Liver (tissue), 9 donors: ENCODE data around the gene PSMD14. TPM values are rescaled to one million over a fixed set of nuclear protein-coding genes. Genes with fewer than 3 reads are reported as not detected.

Experiments
- DNase-seq: peaks from one replicate; pipeline ENCODE4 v3.0.0-alpha.2; 2017; ENCODE audit warnings: low spot score
- H3K27ac ChIP-seq, 2 donors: one replicate each; pipeline ENCODE4 v1.7.0; 2013; ENCODE audit warnings: inconsistent platforms in 2 of 2, low read length in 2 of 2, control low read depth in 1 of 2, low read depth in 1 of 2, mild to moderate bottlenecking in 1 of 2
- H3K27me3 ChIP-seq, 4 donors: one replicate each; pipeline versions ENCODE4 v1.6.1 to v1.7.0; 2013; ENCODE audit warnings: low read length in 3 of 4, inconsistent platforms in 1 of 4, mild to moderate bottlenecking in 1 of 4, moderate library complexity in 1 of 4; ENCODE audit not compliant: control insufficient read depth in 4 of 4, insufficient read depth in 4 of 4
- H3K36me3 ChIP-seq, 4 donors: one replicate each; pipeline versions ENCODE4 v1.6.1 to v1.7.0; 2013; ENCODE audit warnings: low read length in 3 of 4, mild to moderate bottlenecking in 3 of 4, low read depth in 1 of 4, moderate library complexity in 1 of 4; ENCODE audit not compliant: control insufficient read depth in 4 of 4, insufficient read depth in 3 of 4
- H3K4me1 ChIP-seq, 4 donors: one replicate each; pipeline versions ENCODE4 v1.6.1 to v1.7.0; 2013; ENCODE audit warnings: low read length in 3 of 4, mild to moderate bottlenecking in 3 of 4, moderate library complexity in 1 of 4; ENCODE audit not compliant: control insufficient read depth in 4 of 4, insufficient read depth in 4 of 4
- H3K4me3 ChIP-seq, 3 donors: one replicate each; pipeline versions ENCODE4 v1.6.1 to v1.7.0; 2013; ENCODE audit warnings: low read length in 3 of 3, control low read depth in 1 of 3, low read depth in 1 of 3, mild to moderate bottlenecking in 1 of 3
- H3K9ac ChIP-seq, 2 donors: one replicate each; pipeline ENCODE4 v1.7.0; 2013; ENCODE audit warnings: low read length in 2 of 2, mild to moderate bottlenecking in 2 of 2, moderate library complexity in 2 of 2, control low read depth in 1 of 2, low read depth in 1 of 2
- H3K9me3 ChIP-seq, 4 donors: one replicate each; pipeline versions ENCODE4 v1.6.1 to v1.7.0; 2013; ENCODE audit warnings: low read length in 3 of 4; ENCODE audit not compliant: control insufficient read depth in 4 of 4
- CTCF ChIP-seq: fragments of 150-350 bp; IDR thresholded peaks from 2 replicates; pipeline ENCODE4 v1.5.1; 2017; ENCODE audit warnings: improper control_type of control experiment, low read depth, low read length; ENCODE audit not compliant: missing input control
- EGR1 ChIP-seq, 2 donors: IDR thresholded peaks; 2 replicates each; pipeline ENCODE4 v1.6.1; 2016 to 2018; ENCODE audit warnings: antibody characterized with exemption in 2 of 2, low read depth in 2 of 2
- FOXA1 ChIP-seq: IDR thresholded peaks from 2 replicates; pipeline ENCODE4 v1.6.1; 2016; ENCODE audit warnings: antibody characterized with exemption
- FOXA2 ChIP-seq: IDR thresholded peaks from 2 replicates; pipeline ENCODE4 v1.6.1; 2016; ENCODE audit warnings: antibody characterized with exemption
- GABPA ChIP-seq, 2 donors: IDR thresholded peaks in 1 of 2; conservative IDR thresholded peaks in 1 of 2; 2 replicates each; pipeline ENCODE4 v1.6.1; 2016; ENCODE audit warnings: antibody characterized with exemption in 2 of 2, mild to moderate bottlenecking in 1 of 2, moderate library complexity in 1 of 2
- HNF4A ChIP-seq, 2 donors: conservative IDR thresholded peaks; 2 replicates each; pipeline ENCODE4 v1.6.1; 2016; ENCODE audit warnings: antibody characterized with exemption in 2 of 2, mild to moderate bottlenecking in 2 of 2
- HNF4G ChIP-seq: IDR thresholded peaks from 2 replicates; pipeline ENCODE4 v1.6.1; 2016; ENCODE audit warnings: antibody characterized with exemption
- JUND ChIP-seq, 2 donors: IDR thresholded peaks; 2 replicates each; pipeline ENCODE4 v1.6.1; 2016; ENCODE audit warnings: antibody characterized with exemption in 2 of 2
- MAX ChIP-seq: IDR thresholded peaks from 2 replicates; pipeline ENCODE4 v1.6.1; 2016; ENCODE audit warnings: antibody characterized with exemption
- NR2F2 ChIP-seq: IDR thresholded peaks from 2 replicates; pipeline ENCODE4 v1.6.1; 2016; ENCODE audit warnings: antibody characterized with exemption
- RAD21 ChIP-seq, 2 donors: IDR thresholded peaks; 2 replicates each; pipeline ENCODE4 v1.6.1; 2016; ENCODE audit warnings: antibody characterized with exemption in 2 of 2, mild to moderate bottlenecking in 2 of 2
- REST ChIP-seq: IDR thresholded peaks from 2 replicates; pipeline ENCODE4 v1.6.1; 2016; ENCODE audit warnings: antibody characterized with exemption, mild to moderate bottlenecking
- RXRA ChIP-seq, 2 donors: IDR thresholded peaks; 2 replicates each; pipeline ENCODE4 v1.6.1; 2017 to 2018; ENCODE audit warnings: antibody characterized with exemption in 2 of 2, mild to moderate bottlenecking in 1 of 2
- SP1 ChIP-seq: IDR thresholded peaks from 2 replicates; pipeline ENCODE4 v1.6.1; 2018; ENCODE audit warnings: antibody characterized with exemption, mild to moderate bottlenecking
- TAF1 ChIP-seq: conservative IDR thresholded peaks from 2 replicates; pipeline ENCODE4 v1.6.1; 2016; ENCODE audit warnings: antibody characterized with exemption, mild to moderate bottlenecking
- ZBTB33 ChIP-seq: IDR thresholded peaks from 2 replicates; pipeline ENCODE4 v1.6.1; 2016; ENCODE audit warnings: antibody characterized with exemption
- WGBS: extraction: QIAGEN DNeasy Blood & Tissue Kit; methylation state at CpG from one replicate; pipeline ENCODE4 v1.1.7; 2013; 5-methylcytosine and 5-hydroxymethylcytosine counted together
- polyA plus RNA-seq, 2 donors: library from polyadenylated mRNA; stranded (reverse) in 1 of 2; unstranded in 1 of 2; fragments of 200-250 nt in 1 of 2; fragments of >200 nt in 1 of 2; fragmentation: Nextera tagmentation in 1 of 2; extraction: Ambion mirVana in 1 of 2; gene quantifications; one replicate each; pipeline versions ENCODE4 v1.2.1 to v1.2.3, GENCODE V29; 2013 to 2015
- total RNA-seq, 2 donors: library from RNA; depleted of rRNA; stranded (reverse); fragments of >200 nt; gene quantifications; one replicate each; pipeline ENCODE4 v1.2.3, GENCODE V29; 2014
- TF ChIP-seq, protein P1 (sequence below): IDR thresholded peaks from 2 replicates; pipeline ENCODE4 v1.6.1; 2016; ENCODE audit warnings: antibody characterized with exemption
- donor health status: healthy.
- donor health status: healthy.
- donor health status: healthy.
- donor health status: healthy.
- donor health status: healthy.

Gene PSMD14
- total and polyA plus RNA-seq, 4 donors, result 32.0 to 37.9 (median 33.7) TPM

DNA sequence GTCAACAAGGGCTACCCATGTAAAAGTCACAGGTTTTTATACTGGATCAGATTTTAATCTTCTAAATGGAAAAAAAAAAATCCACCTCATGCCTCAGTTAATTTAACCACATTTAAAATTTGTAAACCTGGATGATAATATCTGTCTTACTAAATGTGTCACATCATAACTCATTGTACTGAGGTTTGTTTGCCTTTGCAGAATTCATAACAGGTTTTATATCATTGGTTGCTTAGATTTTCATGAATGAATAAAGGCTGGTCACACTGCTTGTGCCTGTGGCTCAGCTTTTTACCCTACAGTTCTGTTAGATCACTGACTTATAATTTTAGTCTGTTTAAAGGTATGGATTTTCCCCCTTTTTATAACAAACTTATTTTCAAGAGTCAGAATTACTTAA, 48.9 kb downstream of the PSMD14 start:
- Histone ChIP-seq H3K36me3 (no peaks in the 10 kb centered on the region), H3K4me3 (no peak overlapping the region), H3K27ac (no peak overlapping the region), H3K27me3 (no peaks in the 10 kb centered on the region), H3K9me3 (peaks cover 0 to 1% (median 0%) of the 10 kb centered on the region in 4 donors), H3K9ac (no peak overlapping the region), H3K4me1 (no peaks in the 10 kb centered on the region)
- DNase-seq, result no peak
- TF ChIP-seq HNF4A (conservative IDR thresholded peaks at IDR 0.05), result no peak
- TF ChIP-seq REST, result no peak
- TF ChIP-seq SP1, result no peak
- no peak for TF ChIP-seq ZBTB33
- TF ChIP-seq MAX, result no peak
- no peak for TF ChIP-seq NR2F2
- no peak for TF ChIP-seq JUND (IDR thresholded peaks at IDR 0.05)
- TF ChIP-seq GABPA (IDR thresholded peaks at IDR 0.05 in 1 of 2, conservative IDR thresholded peaks at IDR 0.05 in 1 of 2), result no peak
- TF ChIP-seq CTCF, result no peak
- no peak for TF ChIP-seq TAF1
- no peak for TF ChIP-seq EGR1 (IDR thresholded peaks at IDR 0.05; ENCODE audit: low read depth in 2 of 2)
- no peak for TF ChIP-seq FOXA2
- no peak for TF ChIP-seq FOXA1
- no peak for TF ChIP-seq RXRA (IDR thresholded peaks at IDR 0.05)
- TF ChIP-seq HNF4G, result no peak
- TF ChIP-seq, protein P1, sequence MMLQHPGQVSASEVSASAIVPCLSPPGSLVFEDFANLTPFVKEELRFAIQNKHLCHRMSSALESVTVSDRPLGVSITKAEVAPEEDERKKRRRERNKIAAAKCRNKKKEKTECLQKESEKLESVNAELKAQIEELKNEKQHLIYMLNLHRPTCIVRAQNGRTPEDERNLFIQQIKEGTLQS, result no peak
- TF ChIP-seq RAD21 (IDR thresholded peaks at IDR 0.05), result no peak

DNA sequence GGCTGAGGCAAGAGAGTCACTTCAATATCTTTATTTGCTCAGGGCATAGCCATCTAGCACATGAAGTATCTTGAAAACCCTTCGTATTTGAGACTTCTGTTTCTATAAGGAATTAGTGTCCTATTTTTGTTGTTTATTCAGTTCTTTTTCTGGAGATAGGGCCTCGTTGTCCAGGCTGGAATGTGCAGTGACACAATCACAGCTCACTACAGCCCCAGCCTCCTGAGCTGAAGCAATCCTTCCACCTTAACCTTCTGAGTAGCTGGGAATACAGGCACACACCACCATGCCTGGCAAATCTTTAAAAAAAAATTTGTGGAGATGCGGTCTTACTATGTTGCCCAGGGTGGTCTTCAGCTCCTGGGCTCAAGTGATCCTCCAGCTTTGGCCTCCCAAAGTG, 50.6 kb downstream of the PSMD14 start:
- Histone ChIP-seq H3K4me1 (no peaks in the 10 kb centered on the region), H3K27ac (no peak overlapping the region), H3K36me3 (peaks cover 0 to 3% (median 0%) of the 10 kb centered on the region in 4 donors), H3K9ac (no peak overlapping the region), H3K27me3 (no peaks in the 10 kb centered on the region), H3K9me3 (peaks cover 0 to 1% (median 0%) of the 10 kb centered on the region in 4 donors), H3K4me3 (no peak overlapping the region)
- WGBS, result 81% methylated on average over 3 of the region's 3 CpGs
- no peak for TF ChIP-seq EGR1 (IDR thresholded peaks at IDR 0.05; ENCODE audit: low read depth in 2 of 2)
- TF ChIP-seq SP1, result no peak
- TF ChIP-seq NR2F2, result no peak
- no peak for TF ChIP-seq JUND (IDR thresholded peaks at IDR 0.05)
- TF ChIP-seq ZBTB33, result no peak
- TF ChIP-seq HNF4A (conservative IDR thresholded peaks at IDR 0.05), result no peak
- TF ChIP-seq HNF4G, result no peak
- TF ChIP-seq REST, result no peak
- TF ChIP-seq RAD21 (IDR thresholded peaks at IDR 0.05), result no peak
- DNase-seq, result no peak
